ENCODE results near the gene CHMP6.
"Not testable (repeated sequence)": the region's sequence is repeated elsewhere in the genome, so short reads cannot be mapped to it uniquely, and the experiment has no call there.

The CHMP6 gene

GRCh38 chr17:81019563-81020442, 28.2 kb downstream of the CHMP6 start:
- DNase-seq: no peak
- Mint-ChIP-seq H3K9me3 (peaks cover 4% of the 10 kb centered on the region), H3K4me3 (no peak overlapping the region), H3K4me1 (ENCODE audit: low read depth) (peaks cover 31% of the 10 kb centered on the region), H3K36me3 (ENCODE audit: low read depth) (peaks cover 2% of the 10 kb centered on the region), H3K27me3 (peaks cover 3% of the 10 kb centered on the region), H3K27ac (no peak overlapping the region)

DNA sequence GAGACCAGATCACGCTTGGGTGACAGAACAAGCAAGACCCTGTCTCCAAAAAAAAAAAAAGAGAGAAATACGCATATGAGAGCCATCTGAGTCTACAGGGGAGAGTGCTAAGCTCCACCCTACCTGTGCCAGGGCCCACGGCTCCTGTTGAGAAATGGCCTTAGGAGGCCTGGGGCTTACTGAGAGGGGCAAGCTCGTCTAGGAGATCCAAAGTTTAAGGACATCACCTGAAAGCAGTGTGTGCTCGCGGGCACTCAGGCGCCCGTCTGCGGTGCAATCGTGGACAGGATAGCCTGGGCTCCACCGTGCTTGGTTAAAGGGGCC, 28.8 kb downstream of the CHMP6 start:
- no peak overlapping the region for H3K27ac Mint-ChIP-seq
- peaks cover 31% of the 10 kb centered on the region for H3K4me1 Mint-ChIP-seq (ENCODE audit: low read depth)
- peaks cover 4% of the 10 kb centered on the region for H3K9me3 Mint-ChIP-seq
- H3K4me3 Mint-ChIP-seq: no peak overlapping the region
- no peak for DNase-seq
- H3K27me3 Mint-ChIP-seq: peaks cover 8% of the 10 kb centered on the region
- peaks cover 2% of the 10 kb centered on the region for H3K36me3 Mint-ChIP-seq (ENCODE audit: low read depth)

DNA sequence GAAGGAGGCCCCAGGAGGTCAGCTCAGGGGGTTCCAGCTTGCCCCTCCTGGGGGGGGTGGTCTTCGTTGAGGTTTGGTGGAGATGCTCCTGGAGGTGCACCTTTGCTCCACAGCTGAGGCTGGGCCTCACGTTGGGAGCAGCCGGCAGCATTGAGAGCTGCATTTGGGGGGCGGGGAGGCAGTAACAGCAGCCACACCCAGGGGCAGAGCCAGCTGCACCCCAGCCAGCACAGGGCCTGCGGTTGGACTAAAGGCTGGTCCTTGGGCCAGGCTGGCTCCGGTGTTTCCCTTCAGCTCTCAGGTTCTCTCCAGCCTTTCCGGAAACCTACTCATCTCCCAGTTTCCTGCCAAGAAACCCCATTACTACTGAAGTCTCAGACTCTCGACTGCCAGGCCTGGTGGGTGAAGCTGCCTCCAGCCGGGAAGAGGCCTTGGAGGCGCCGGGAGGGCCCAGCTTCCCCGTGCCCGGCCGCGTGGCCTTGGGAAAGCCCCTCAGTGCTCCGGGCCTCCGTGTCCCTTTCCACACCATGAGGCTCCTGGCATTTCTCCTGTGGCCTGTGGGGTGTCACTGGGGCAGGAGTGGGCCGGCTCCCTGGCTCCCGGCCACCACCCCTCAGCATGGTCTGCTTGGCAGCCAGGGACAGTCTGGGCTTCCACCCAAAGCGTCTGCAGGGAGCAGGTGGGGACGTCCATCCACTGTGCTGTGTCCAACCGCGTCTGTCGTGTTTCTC, 29.3 kb downstream of the CHMP6 start:
- Mint-ChIP-seq H3K27ac (no peak overlapping the region), H3K36me3 (ENCODE audit: low read depth) (peaks cover 2% of the 10 kb centered on the region), H3K4me1 (ENCODE audit: low read depth) (peaks cover 31% of the 10 kb centered on the region), H3K4me3 (no peak overlapping the region), H3K9me3 (peaks cover 4% of the 10 kb centered on the region), H3K27me3 (peaks cover 8% of the 10 kb centered on the region)
- DNase-seq: no peak

- no peak overlapping the region for H3K4me3 Mint-ChIP-seq
- peaks cover 16% of the 10 kb centered on the region for H3K27me3 Mint-ChIP-seq
- peaks cover 31% of the 10 kb centered on the region for H3K4me1 Mint-ChIP-seq (ENCODE audit: low read depth)
- H3K36me3 Mint-ChIP-seq (ENCODE audit: low read depth): peaks cover 2% of the 10 kb centered on the region
- no peak for DNase-seq
- no peak overlapping the region for H3K27ac Mint-ChIP-seq
- peaks cover 2% of the 10 kb centered on the region for H3K9me3 Mint-ChIP-seq
Observed at GRCh38 chr17:81021531-81022343, 30.1 kb downstream of the CHMP6 start.

- Mint-ChIP-seq H3K4me3 (no peak overlapping the region), H3K27me3 (peaks cover 21% of the 10 kb centered on the region), H3K9me3 (peaks cover 3% of the 10 kb centered on the region), H3K27ac (no peak overlapping the region), H3K4me1 (ENCODE audit: low read depth) (peaks cover 28% of the 10 kb centered on the region), H3K36me3 (ENCODE audit: low read depth) (no peaks in the 10 kb centered on the region)
- no peak for DNase-seq
Observed at GRCh38 chr17:81022344-81022676, 30.7 kb downstream of the CHMP6 start.

DNA sequence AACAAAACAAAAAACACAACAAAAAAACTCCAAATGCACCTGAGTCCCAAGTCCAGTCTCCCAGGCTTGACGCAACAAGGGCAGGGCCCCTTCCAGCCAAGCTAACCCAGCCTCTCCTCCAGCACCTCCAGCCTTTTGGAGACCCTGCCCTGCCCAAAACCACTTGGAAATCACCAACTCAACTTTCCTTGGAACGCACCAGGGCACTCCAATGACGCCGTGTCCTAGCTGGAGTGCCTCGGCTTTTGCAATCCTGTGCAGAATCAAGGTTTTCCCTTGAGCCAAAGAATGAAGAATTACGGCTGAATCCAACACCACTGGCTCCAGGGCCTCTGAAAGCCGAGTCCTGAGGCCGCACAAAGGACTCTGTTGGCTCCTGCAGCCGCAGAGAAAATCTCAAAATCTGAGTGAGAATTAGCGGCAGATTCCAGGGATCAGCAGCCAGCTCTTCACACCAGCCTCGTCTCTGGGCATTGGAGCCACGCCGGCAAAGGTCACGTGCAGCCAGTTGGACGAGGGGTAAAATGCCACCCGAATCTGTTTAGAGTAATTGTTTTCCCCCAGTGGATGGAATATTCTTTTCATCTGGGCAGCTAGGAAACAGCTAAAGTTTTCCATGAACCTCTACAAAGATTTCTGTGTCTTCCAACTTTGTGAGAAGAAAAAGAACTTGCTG, 33.6 kb downstream of the CHMP6 start:
- peaks cover 3% of the 10 kb centered on the region for H3K9me3 Mint-ChIP-seq
- H3K27ac Mint-ChIP-seq: no peak overlapping the region
- H3K4me1 Mint-ChIP-seq (ENCODE audit: low read depth): peaks cover 22% of the 10 kb centered on the region
- no peak for DNase-seq
- peaks cover 35% of the 10 kb centered on the region for H3K27me3 Mint-ChIP-seq
- no peak overlapping the region for H3K4me3 Mint-ChIP-seq
- H3K36me3 Mint-ChIP-seq (ENCODE audit: low read depth): no peaks in the 10 kb centered on the region

DNA sequence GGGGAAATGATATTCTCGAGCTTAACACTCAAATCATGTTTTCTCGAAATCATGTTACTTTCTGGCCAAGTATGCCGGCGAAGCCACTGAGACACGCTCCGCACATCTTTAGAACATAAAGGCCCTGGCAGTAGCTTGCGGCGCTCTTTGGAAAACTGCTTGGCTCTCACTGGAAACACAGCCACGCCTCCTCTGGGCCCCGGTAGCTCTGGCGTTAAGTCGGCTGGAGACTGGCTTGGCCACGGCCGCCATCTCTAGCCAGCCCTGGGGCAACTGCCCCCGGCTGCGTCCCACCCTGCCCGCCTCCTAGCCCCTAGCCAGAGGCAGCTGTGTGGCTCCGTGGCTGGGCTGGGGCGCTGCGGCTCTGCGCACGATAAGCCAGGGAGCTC, 34.1 kb downstream of the CHMP6 start:
- Mint-ChIP-seq H3K4me1 (ENCODE audit: low read depth) (peaks cover 22% of the 10 kb centered on the region), H3K4me3 (no peak overlapping the region), H3K27ac (no peak overlapping the region), H3K9me3 (peaks cover 3% of the 10 kb centered on the region), H3K36me3 (ENCODE audit: low read depth) (no peaks in the 10 kb centered on the region), H3K27me3 (peaks cover 41% of the 10 kb centered on the region)
- DNase-seq: no peak

DNA sequence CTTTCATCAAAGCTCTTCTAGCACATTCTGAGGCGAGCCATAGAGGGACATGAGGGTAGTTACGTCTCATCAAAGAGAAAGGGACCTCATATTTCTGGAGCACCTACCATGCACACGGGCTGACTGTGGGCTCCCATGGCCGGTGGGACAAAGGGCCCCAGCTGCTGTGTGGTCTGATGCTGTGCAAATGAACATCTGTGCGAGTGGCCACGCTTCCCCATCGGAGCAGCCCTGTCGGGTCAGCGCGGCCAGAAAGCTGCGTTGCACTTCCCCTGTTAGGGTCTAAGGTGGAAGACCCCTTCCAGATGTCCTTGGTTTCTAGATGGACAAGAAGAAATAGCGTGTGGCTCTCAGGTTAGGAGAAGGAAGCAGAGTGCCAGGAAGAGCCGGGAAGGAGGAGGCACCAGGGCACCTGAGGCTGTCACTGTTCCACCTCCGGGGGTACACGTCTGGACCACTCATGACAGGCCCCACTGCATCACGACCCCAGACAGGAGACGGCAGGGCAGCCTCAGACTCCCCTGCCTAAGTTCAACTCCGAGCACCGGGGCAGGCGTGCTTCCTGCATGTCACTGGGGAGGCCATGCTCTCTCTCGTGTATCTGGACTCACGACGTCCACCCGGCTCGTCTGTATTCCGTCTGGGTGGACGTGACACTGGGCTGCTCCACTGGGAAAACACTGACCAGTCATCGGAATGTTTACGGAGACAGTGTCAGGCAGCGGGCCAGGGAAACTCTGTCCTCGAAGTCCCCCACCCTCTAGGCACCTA, 34.8 kb downstream of the CHMP6 start:
- Mint-ChIP-seq H3K4me3 (no peak overlapping the region), H3K36me3 (ENCODE audit: low read depth) (no peaks in the 10 kb centered on the region), H3K27ac (no peak overlapping the region), H3K27me3 (peaks cover 44% of the 10 kb centered on the region), H3K4me1 (ENCODE audit: low read depth) (peaks cover 22% of the 10 kb centered on the region), H3K9me3 (peaks cover 3% of the 10 kb centered on the region)
- DNase-seq: no peak

DNA sequence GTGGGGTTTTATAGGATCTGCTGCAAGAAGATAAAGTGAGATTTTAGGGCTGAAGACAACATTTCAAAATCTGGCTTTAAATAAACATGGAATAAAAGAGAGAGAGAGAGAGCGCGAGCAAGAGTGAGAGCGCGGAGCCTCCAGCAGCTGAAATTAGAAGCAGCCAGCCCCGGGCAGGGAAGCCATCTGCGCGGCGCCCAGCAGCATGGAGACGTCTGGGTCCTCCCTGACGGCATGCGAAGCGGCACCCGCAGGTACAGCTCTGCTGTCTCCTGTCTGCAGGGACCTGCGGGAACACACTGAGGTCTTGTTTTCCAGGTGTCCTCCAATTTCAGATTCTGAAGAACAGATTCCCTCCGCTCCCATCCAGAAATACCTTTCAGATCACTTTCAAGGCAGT, 35.4 kb downstream of the CHMP6 start:
- H3K9me3 Mint-ChIP-seq: peaks cover 3% of the 10 kb centered on the region
- no peak for DNase-seq
- no peak overlapping the region for H3K27ac Mint-ChIP-seq
- peaks cover 44% of the 10 kb centered on the region for H3K27me3 Mint-ChIP-seq
- peaks cover 22% of the 10 kb centered on the region for H3K4me1 Mint-ChIP-seq (ENCODE audit: low read depth)
- H3K36me3 Mint-ChIP-seq (ENCODE audit: low read depth): no peaks in the 10 kb centered on the region
- no peak overlapping the region for H3K4me3 Mint-ChIP-seq

- DNase-seq: no peak
- H3K9me3 Mint-ChIP-seq: peaks cover 3% of the 10 kb centered on the region
- H3K4me1 Mint-ChIP-seq (ENCODE audit: low read depth): peaks cover 19% of the 10 kb centered on the region
- H3K27ac Mint-ChIP-seq: no peak overlapping the region
- H3K27me3 Mint-ChIP-seq: peaks cover 44% of the 10 kb centered on the region
- H3K4me3 Mint-ChIP-seq: no peak overlapping the region
- no peaks in the 10 kb centered on the region for H3K36me3 Mint-ChIP-seq (ENCODE audit: low read depth)
Observed at GRCh38 chr17:81027591-81028505, 36.2 kb downstream of the CHMP6 start.

DNA sequence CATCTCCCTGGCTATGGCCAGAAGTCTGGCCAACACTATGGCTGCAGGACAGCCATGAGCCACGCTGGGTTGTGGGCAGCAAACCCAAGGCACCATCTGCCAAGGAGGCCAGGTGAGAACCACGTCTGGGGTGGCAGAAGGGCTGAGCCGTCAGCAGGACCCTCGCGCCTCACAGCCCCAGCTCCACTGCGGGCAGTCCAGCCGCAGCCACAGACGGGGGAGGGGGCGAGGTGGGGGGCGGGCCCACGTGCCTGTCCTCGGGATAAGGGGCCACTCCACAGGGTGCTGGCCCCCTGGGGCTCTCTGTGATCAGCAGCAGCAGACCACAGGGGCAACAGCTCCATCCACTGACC, 36.8 kb downstream of the CHMP6 start:
- DNase-seq: no peak
- Mint-ChIP-seq H3K4me3 (no peak overlapping the region), H3K27ac (no peak overlapping the region), H3K36me3 (ENCODE audit: low read depth) (no peaks in the 10 kb centered on the region), H3K4me1 (ENCODE audit: low read depth) (peaks cover 20% of the 10 kb centered on the region), H3K9me3 (peaks cover 3% of the 10 kb centered on the region), H3K27me3 (peaks cover 50% of the 10 kb centered on the region)

- H3K27me3 Mint-ChIP-seq: peaks cover 55% of the 10 kb centered on the region
- DNase-seq: no peak
- peaks cover 24% of the 10 kb centered on the region for H3K4me1 Mint-ChIP-seq (ENCODE audit: low read depth)
- no peak overlapping the region for H3K27ac Mint-ChIP-seq
- H3K9me3 Mint-ChIP-seq: peaks cover 3% of the 10 kb centered on the region
- H3K4me3 Mint-ChIP-seq: no peak overlapping the region
- H3K36me3 Mint-ChIP-seq (ENCODE audit: low read depth): no peaks in the 10 kb centered on the region
Observed at GRCh38 chr17:81029859-81030258, 38.2 kb downstream of the CHMP6 start.

GRCh38 chr17:81030312-81030711, 38.7 kb downstream of the CHMP6 start:
- not testable (repeated sequence) for H3K9me3 Mint-ChIP-seq; H3K36me3 Mint-ChIP-seq (ENCODE audit: low read depth); H3K4me3 Mint-ChIP-seq; DNase-seq; H3K27ac Mint-ChIP-seq
- H3K4me1 Mint-ChIP-seq (ENCODE audit: low read depth): peaks cover 24% of the 10 kb centered on the region
- peaks cover 51% of the 10 kb centered on the region for H3K27me3 Mint-ChIP-seq

Measured in activated T-cell treated with anti-CD3 and anti-CD28 coated beads, Interleukin-2, amount 50 U/mL, for 24 hours (primary cell).